A549 (cell line): ENCODE data around the gene GRK2. TPM values are rescaled to one million over a fixed set of nuclear protein-coding genes. Genes with fewer than 3 reads are reported as not detected.
A peak's percentile ranks its signal among the peaks of the same experiment; 100 is the strongest.

Source experiments
- BCL3 ChIP-seq: fragments of >200 bp; sonication (Bioruptor Twin); formaldehyde crosslinking; IDR thresholded peaks from 3 replicates; pipeline ENCODE4 v1.6.1; 2016
- CBX2 ChIP-seq: fragments of 200-600 bp; sonication (generic); IDR thresholded peaks from 2 replicates; pipeline ENCODE4 v1.6.1; 2016; ENCODE audit warnings: low read depth, mild to moderate bottlenecking, borderline replicate concordance
- CBX8 ChIP-seq: fragments of 200-600 bp; sonication (generic); IDR thresholded peaks from 2 replicates; pipeline ENCODE4 v1.6.1; 2016
- CEBPB ChIP-seq, 2 experiments: fragments of >200 bp in 1 of 2; sonication (Bioruptor Twin) in 1 of 2; formaldehyde crosslinking in 1 of 2; IDR thresholded peaks; 2 replicates each; pipeline ENCODE4 v1.6.1; 2012 to 2016
- CHD4 ChIP-seq: fragments of 200-600 bp; sonication (generic); IDR thresholded peaks from 2 replicates; pipeline ENCODE4 v1.6.1; 2016; ENCODE audit warnings: antibody characterized with exemption, mild to moderate bottlenecking, borderline replicate concordance
- EHF ChIP-seq: fragments of 250-450 bp; sonication (Bioruptor Pico); IDR thresholded peaks from 2 replicates; pipeline ENCODE4 v1.5.0; 2020; ENCODE audit warnings: mild to moderate bottlenecking
- EHMT2 ChIP-seq: fragments of 200-600 bp; sonication (generic); IDR thresholded peaks from 2 replicates; pipeline ENCODE4 v1.6.1; 2016; ENCODE audit warnings: antibody characterized with exemption, low read depth, mild to moderate bottlenecking, moderate library complexity
- ESRRA ChIP-seq: fragments of 150-350 bp; IDR thresholded peaks from 2 replicates; pipeline ENCODE4 v1.6.1; 2014; ENCODE audit warnings: mild to moderate bottlenecking, low read length, borderline replicate concordance
- GATA3 ChIP-seq: IDR thresholded peaks from 2 replicates; pipeline ENCODE4 v1.6.1; 2012; ENCODE audit warnings: borderline replicate concordance
- HDAC2 ChIP-seq: fragments of 200-600 bp; sonication (generic); IDR thresholded peaks from 2 replicates; pipeline ENCODE4 v1.6.1; 2016
- HEYL ChIP-seq: fragments of 250-450 bp; sonication (Bioruptor Pico); IDR thresholded peaks from 2 replicates; pipeline ENCODE4 v1.8.0; 2021; ENCODE audit warnings: mild to moderate bottlenecking, moderate library complexity
- HOXB13 ChIP-seq: fragments of 250-450 bp; sonication (Bioruptor Pico); IDR thresholded peaks from 2 replicates; pipeline ENCODE4 v1.5.0; 2020; ENCODE audit warnings: low read depth, mild to moderate bottlenecking, moderate library complexity
- HOXB5 ChIP-seq: fragments of 250-450 bp; sonication (Bioruptor Pico); IDR thresholded peaks from 2 replicates; pipeline ENCODE4 v1.5.0; 2020; ENCODE audit warnings: mild to moderate bottlenecking, moderate library complexity
- KDM1A ChIP-seq: fragments of 200-600 bp; sonication (generic); IDR thresholded peaks from 2 replicates; pipeline ENCODE4 v1.6.1; 2016; ENCODE audit warnings: low read depth, mild to moderate bottlenecking
- MYC ChIP-seq: IDR thresholded peaks from 2 replicates; pipeline ENCODE4 v1.6.1; 2012; ENCODE audit warnings: mild to moderate bottlenecking, inconsistent platforms, low read length, improper control_type of control experiment, borderline replicate concordance
- NPAS2 ChIP-seq: fragments of 250-450 bp; sonication (Bioruptor Pico); IDR thresholded peaks from 2 replicates; pipeline ENCODE4 v1.8.0; 2022; ENCODE audit warnings: mild to moderate bottlenecking, moderate library complexity, borderline replicate concordance
- PHF8 ChIP-seq: fragments of 200-600 bp; sonication (generic); IDR thresholded peaks from 2 replicates; pipeline ENCODE4 v1.6.1; 2016; ENCODE audit warnings: low read depth, mild to moderate bottlenecking, antibody characterized with exemption, moderate library complexity, borderline replicate concordance
- POLR2AphosphoS2 ChIP-seq: conservative IDR thresholded peaks from 2 replicates; pipeline ENCODE4 v1.6.1; 2012; ENCODE audit warnings: low read length, improper control_type of control experiment, inconsistent platforms
- RAD21 ChIP-seq, 2 experiments: fragments of >200 bp in 1 of 2; sonication (Bioruptor Twin) in 1 of 2; formaldehyde crosslinking in 1 of 2; IDR thresholded peaks in 1 of 2; conservative IDR thresholded peaks in 1 of 2; 2 replicates in 1 of 2; 3 replicates in 1 of 2; pipeline ENCODE4 v1.6.1; 2012 to 2018; ENCODE audit warnings: inconsistent platforms in 1 of 2
- RARB ChIP-seq: fragments of 250-450 bp; sonication (Bioruptor Pico); IDR thresholded peaks from 2 replicates; pipeline ENCODE4 v1.8.0; 2021; ENCODE audit warnings: mild to moderate bottlenecking, moderate library complexity
- RCOR1 ChIP-seq: fragments of 150-350 bp; IDR thresholded peaks from 2 replicates; pipeline ENCODE4 v1.6.1; 2014; ENCODE audit warnings: antibody characterized with exemption, low read length, low read depth
- RFX5 ChIP-seq: fragments of 450-650 bp; IDR thresholded peaks from 2 replicates; pipeline ENCODE4 v1.7.1; 2014; ENCODE audit warnings: antibody characterized with exemption, mild to moderate bottlenecking, moderate library complexity
- RNF2 ChIP-seq: fragments of 200-600 bp; sonication (generic); IDR thresholded peaks from 2 replicates; pipeline ENCODE4 v1.6.1; 2016; ENCODE audit warnings: low read depth, mild to moderate bottlenecking, antibody characterized with exemption, moderate library complexity, borderline replicate concordance
- SMC3 ChIP-seq: fragments of >200 bp; sonication (Bioruptor Twin); formaldehyde crosslinking; IDR thresholded peaks from 3 replicates; pipeline ENCODE4 v1.6.1; 2018; ENCODE audit warnings: inconsistent platforms
- SREBF2 ChIP-seq: fragments of 450-650 bp; IDR thresholded peaks from 2 replicates; pipeline ENCODE4 v1.6.1; 2014; ENCODE audit warnings: mild to moderate bottlenecking, moderate library complexity
- TP53 ChIP-seq: fragments of 250-450 bp; sonication (Bioruptor Pico); IDR thresholded peaks from 2 replicates; pipeline ENCODE4 v1.5.0; 2021; ENCODE audit warnings: mild to moderate bottlenecking, moderate library complexity
- ZFP36 ChIP-seq: fragments of 450-650 bp; IDR thresholded peaks from 2 replicates; pipeline ENCODE4 v1.6.1; 2014; ENCODE audit warnings: borderline replicate concordance; ENCODE audit not compliant: partially characterized antibody
- ZNF302 ChIP-seq: fragments of 250-450 bp; sonication (Bioruptor Pico); IDR thresholded peaks from 2 replicates; pipeline ENCODE4 v1.9.0; 2021; ENCODE audit warnings: inconsistent platforms, mild to moderate bottlenecking, moderate library complexity
- ZSCAN20 ChIP-seq: fragments of 250-450 bp; sonication (Bioruptor Pico); IDR thresholded peaks from 2 replicates; pipeline ENCODE4 v1.8.0; 2022; ENCODE audit warnings: mild to moderate bottlenecking, moderate library complexity
- polyA plus RNA-seq, 4 experiments: library from polyadenylated mRNA; depleted of rRNA in 3 of 4; stranded (reverse); fragments of >200 nt; fragmentation: RNase III in 1 of 4; extraction: RNeasy Plus Mini Kit Qiagen cat#74134 plus additional on column Dnase treatment in 1 of 4; gene quantifications; 2 replicates in 3 of 4; 3 replicates in 1 of 4; pipeline ENCODE4 v1.2.3, GENCODE V29; 2011 to 2017
- TF ChIP-seq, protein P1 (sequence below): IDR thresholded peaks from 2 replicates; pipeline ENCODE4 v1.6.1; 2012
- TF ChIP-seq, protein P2 (sequence below): fragments of 450-650 bp; IDR thresholded peaks from 2 replicates; pipeline ENCODE4 v1.6.1; 2014; ENCODE audit warnings: antibody characterized with exemption
- TF ChIP-seq, protein P3 (sequence below): fragments of 150-350 bp; IDR thresholded peaks from 2 replicates; pipeline ENCODE4 v1.6.1; 2014; ENCODE audit warnings: low read depth, mild to moderate bottlenecking, low read length
- TF ChIP-seq, protein P4 (sequence below): fragments of >200 bp; sonication (Bioruptor Twin); formaldehyde crosslinking; IDR thresholded peaks from 2 replicates; pipeline ENCODE4 v1.6.1; 2016
- TF ChIP-seq, protein P5 (sequence below): fragments of >200 bp; sonication (Bioruptor Twin); formaldehyde crosslinking; IDR thresholded peaks from 3 replicates; pipeline ENCODE4 v1.5.1; 2016

The GRK2 gene
- polyA plus RNA-seq, 2 of the 4 experiments (the other 2 are of a cell fraction), result 20.5 to 29.7 TPM

GRCh38 chr11:67262731-67263675 is 3.3 kb upstream of the GRK2 start (continued):
- no peak for TF ChIP-seq CEBPB (IDR thresholded peaks at IDR 0.05)
- TF ChIP-seq EHF, result no peak
- no peak for TF ChIP-seq TP53 (CRISPR knock-in tag)
- TF ChIP-seq ZFP36, result no peak
- no peak for TF ChIP-seq POLR2AphosphoS2
- no peak for TF ChIP-seq MYC
- TF ChIP-seq KDM1A, result no peak
- TF ChIP-seq GATA3, result no peak
- no peak for TF ChIP-seq HOXB5 (CRISPR knock-in tag)
- TF ChIP-seq CBX8, result no peak
- no peak for TF ChIP-seq ZNF302 (CRISPR knock-in tag)
- TF ChIP-seq, protein P1, sequence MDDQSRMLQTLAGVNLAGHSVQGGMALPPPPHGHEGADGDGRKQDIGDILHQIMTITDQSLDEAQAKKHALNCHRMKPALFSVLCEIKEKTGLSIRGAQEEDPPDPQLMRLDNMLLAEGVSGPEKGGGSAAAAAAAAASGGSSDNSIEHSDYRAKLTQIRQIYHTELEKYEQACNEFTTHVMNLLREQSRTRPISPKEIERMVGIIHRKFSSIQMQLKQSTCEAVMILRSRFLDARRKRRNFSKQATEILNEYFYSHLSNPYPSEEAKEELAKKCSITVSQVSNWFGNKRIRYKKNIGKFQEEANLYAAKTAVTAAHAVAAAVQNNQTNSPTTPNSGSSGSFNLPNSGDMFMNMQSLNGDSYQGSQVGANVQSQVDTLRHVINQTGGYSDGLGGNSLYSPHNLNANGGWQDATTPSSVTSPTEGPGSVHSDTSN, result no peak
- TF ChIP-seq RFX5, result no peak
- no peak for TF ChIP-seq RARB (CRISPR knock-in tag)
- TF ChIP-seq, protein P2, sequence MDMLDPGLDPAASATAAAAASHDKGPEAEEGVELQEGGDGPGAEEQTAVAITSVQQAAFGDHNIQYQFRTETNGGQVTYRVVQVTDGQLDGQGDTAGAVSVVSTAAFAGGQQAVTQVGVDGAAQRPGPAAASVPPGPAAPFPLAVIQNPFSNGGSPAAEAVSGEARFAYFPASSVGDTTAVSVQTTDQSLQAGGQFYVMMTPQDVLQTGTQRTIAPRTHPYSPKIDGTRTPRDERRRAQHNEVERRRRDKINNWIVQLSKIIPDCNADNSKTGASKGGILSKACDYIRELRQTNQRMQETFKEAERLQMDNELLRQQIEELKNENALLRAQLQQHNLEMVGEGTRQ, result no peak
- TF ChIP-seq, protein P3, sequence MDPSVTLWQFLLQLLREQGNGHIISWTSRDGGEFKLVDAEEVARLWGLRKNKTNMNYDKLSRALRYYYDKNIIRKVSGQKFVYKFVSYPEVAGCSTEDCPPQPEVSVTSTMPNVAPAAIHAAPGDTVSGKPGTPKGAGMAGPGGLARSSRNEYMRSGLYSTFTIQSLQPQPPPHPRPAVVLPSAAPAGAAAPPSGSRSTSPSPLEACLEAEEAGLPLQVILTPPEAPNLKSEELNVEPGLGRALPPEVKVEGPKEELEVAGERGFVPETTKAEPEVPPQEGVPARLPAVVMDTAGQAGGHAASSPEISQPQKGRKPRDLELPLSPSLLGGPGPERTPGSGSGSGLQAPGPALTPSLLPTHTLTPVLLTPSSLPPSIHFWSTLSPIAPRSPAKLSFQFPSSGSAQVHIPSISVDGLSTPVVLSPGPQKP, result no peak
- TF ChIP-seq CBX2, result no peak
- TF ChIP-seq ESRRA, result no peak
- TF ChIP-seq NPAS2, result no peak
- TF ChIP-seq BCL3, result no peak
- TF ChIP-seq, protein P4, sequence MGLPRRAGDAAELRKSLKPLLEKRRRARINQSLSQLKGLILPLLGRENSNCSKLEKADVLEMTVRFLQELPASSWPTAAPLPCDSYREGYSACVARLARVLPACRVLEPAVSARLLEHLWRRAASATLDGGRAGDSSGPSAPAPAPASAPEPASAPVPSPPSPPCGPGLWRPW, result no peak
- peak; percentile 52 to 66 for TF ChIP-seq RAD21 (conservative IDR thresholded peaks at IDR 0.05 in 1 of 2, IDR thresholded peaks at IDR 0.05 in 1 of 2)
- TF ChIP-seq, protein P5, sequence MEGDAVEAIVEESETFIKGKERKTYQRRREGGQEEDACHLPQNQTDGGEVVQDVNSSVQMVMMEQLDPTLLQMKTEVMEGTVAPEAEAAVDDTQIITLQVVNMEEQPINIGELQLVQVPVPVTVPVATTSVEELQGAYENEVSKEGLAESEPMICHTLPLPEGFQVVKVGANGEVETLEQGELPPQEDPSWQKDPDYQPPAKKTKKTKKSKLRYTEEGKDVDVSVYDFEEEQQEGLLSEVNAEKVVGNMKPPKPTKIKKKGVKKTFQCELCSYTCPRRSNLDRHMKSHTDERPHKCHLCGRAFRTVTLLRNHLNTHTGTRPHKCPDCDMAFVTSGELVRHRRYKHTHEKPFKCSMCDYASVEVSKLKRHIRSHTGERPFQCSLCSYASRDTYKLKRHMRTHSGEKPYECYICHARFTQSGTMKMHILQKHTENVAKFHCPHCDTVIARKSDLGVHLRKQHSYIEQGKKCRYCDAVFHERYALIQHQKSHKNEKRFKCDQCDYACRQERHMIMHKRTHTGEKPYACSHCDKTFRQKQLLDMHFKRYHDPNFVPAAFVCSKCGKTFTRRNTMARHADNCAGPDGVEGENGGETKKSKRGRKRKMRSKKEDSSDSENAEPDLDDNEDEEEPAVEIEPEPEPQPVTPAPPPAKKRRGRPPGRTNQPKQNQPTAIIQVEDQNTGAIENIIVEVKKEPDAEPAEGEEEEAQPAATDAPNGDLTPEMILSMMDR, result peak; percentile 81
- TF ChIP-seq EHMT2, result no peak
- no peak for TF ChIP-seq PHF8
- TF ChIP-seq RCOR1, result no peak
- peak; percentile 77 for TF ChIP-seq SMC3
- no peak for TF ChIP-seq SREBF2
- no peak for TF ChIP-seq HEYL (CRISPR knock-in tag)
- no peak for TF ChIP-seq HDAC2
- TF ChIP-seq ZSCAN20 (CRISPR knock-in tag), result no peak
- TF ChIP-seq RNF2, result no peak
- no peak for TF ChIP-seq HOXB13 (CRISPR knock-in tag)
- no peak for TF ChIP-seq CHD4
